ENCODE results near the gene DPPA4. TPM values are rescaled to one million over a fixed set of nuclear protein-coding genes. Genes with fewer than 3 reads are reported as not detected.

Gene DPPA4
- total RNA-seq, 1 experiment from 2014 or later = not detected

DNA sequence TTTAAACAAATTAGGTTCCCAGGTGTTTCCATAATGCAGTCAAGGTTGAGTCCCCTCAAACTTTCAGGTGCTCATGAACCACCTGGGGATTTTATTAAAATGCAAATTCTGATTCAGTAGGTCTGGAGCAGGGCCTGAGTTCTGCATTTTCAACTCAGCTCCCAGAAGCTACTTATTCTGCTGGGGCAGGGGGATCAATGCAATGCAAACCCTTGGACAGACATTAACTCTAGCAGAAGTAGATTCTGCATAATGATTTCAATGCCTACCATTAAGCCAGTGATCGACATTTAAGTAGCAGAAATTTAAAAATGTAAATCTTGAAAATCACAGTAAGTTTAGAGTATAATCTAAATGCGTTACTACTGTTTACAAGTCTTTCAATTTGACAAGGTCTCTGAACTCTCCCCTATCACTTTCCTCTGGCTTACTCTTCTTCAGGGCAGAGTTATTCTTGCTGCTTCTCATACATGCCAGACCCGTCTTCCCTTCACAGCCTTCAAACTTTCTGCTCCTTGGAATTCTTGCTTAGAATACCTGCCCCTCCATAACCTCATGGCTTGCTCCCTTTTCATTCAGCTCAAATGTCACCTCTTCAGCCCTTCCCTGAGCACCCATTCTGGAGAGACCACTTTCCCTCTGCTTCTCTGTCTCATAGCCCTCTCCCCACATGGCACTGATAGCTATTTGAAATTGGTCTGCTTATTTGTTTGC, 19.3 kb upstream of the DPPA4 start:
- Mint-ChIP-seq H3K4me1 (ENCODE audit: low read depth, unreplicated experiment) (peaks cover 6% of the 10 kb centered on the region), H3K9me3 (ENCODE audit: unreplicated experiment) (no peaks in the 10 kb centered on the region), H3K27ac (ENCODE audit: unreplicated experiment) (no peak overlapping the region), H3K4me3 (ENCODE audit: unreplicated experiment) (no peak overlapping the region), H3K27me3 (ENCODE audit: insufficient read depth, unreplicated experiment) (no peaks in the 10 kb centered on the region), H3K36me3 (ENCODE audit: insufficient read depth, unreplicated experiment) (no peaks in the 10 kb centered on the region)
- no peak for DNase-seq
- H3K36me3 ChIP-seq (ENCODE audit: control insufficient read depth, insufficient read depth, low read length) = no peaks in the 10 kb centered on the region
- H3K4me1 ChIP-seq = no peaks in the 10 kb centered on the region
- no TSS peak for BruUV-seq (replicated peaks)
- CTCF ChIA-PET = no interaction called here
- TF ChIP-seq, protein P1, sequence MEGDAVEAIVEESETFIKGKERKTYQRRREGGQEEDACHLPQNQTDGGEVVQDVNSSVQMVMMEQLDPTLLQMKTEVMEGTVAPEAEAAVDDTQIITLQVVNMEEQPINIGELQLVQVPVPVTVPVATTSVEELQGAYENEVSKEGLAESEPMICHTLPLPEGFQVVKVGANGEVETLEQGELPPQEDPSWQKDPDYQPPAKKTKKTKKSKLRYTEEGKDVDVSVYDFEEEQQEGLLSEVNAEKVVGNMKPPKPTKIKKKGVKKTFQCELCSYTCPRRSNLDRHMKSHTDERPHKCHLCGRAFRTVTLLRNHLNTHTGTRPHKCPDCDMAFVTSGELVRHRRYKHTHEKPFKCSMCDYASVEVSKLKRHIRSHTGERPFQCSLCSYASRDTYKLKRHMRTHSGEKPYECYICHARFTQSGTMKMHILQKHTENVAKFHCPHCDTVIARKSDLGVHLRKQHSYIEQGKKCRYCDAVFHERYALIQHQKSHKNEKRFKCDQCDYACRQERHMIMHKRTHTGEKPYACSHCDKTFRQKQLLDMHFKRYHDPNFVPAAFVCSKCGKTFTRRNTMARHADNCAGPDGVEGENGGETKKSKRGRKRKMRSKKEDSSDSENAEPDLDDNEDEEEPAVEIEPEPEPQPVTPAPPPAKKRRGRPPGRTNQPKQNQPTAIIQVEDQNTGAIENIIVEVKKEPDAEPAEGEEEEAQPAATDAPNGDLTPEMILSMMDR (IDR thresholded peaks at IDR 0.05; ENCODE audit: insufficient read depth in 1 of 2, low read depth in 1 of 2, low read length in 1 of 2, severe bottlenecking in 1 of 2, unreplicated experiment in 1 of 2) = no peak
- no peaks in the 10 kb centered on the region for H3K27me3 ChIP-seq (replicated peaks; ENCODE audit: control insufficient read depth, insufficient read depth, low read length)
- POLR2A ChIA-PET = no interaction called here
- intact Hi-C loops (cut with micrococcal nuclease; ENCODE audit: unreplicated experiment) = no loop called here
- no peak overlapping the region for H3K4me3 ChIP-seq (ENCODE audit: low read depth, low read length)
- H3K9me3 ChIP-seq = no peaks in the 10 kb centered on the region

DNA sequence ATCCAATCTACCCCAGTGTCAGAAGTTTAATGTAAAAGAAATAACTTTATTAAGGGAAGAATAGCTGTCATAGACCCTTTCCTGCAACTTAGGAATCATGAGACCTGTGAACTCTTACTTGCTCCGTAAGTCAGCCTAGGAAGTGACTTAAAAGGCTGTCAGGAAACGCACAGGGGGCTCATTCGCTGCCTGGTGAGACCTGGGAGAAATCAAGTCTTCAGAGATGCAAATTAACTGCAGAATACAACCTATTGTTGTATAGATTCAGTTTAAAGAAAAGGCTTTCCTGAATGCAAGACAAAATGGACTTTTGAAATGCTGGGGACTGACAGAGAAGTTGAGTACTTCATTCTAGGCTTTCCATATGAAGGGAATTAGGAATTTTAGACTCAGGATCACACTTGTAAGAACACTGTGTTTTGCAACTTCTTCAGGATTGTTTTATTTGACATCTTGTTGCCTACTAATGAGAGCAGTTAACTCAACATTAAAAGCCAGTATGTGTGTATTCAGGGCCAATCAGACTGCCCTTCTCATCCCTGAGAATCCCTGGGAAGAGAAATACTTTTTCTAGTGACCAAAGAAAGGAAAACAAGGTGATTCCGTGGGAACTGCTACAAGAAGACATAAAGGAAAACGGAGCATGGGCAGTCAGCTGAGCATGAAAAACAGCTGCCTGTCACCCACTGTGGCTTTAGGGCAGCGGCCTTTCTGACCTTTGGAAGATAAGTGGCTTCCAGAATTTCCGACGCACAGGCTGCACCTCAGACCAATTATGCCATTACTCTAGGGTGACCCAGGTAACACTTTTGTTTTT, 18.5 kb upstream of the DPPA4 start:
- H3K36me3 ChIP-seq (ENCODE audit: control insufficient read depth, insufficient read depth, low read length) = no peaks in the 10 kb centered on the region
- TF ChIP-seq, protein P1 (IDR thresholded peaks at IDR 0.05; ENCODE audit: insufficient read depth in 1 of 2, low read depth in 1 of 2, low read length in 1 of 2, severe bottlenecking in 1 of 2, unreplicated experiment in 1 of 2) = no peak
- no peak overlapping the region for H3K27ac Mint-ChIP-seq (ENCODE audit: unreplicated experiment)
- H3K36me3 Mint-ChIP-seq (ENCODE audit: insufficient read depth, unreplicated experiment) = no peaks in the 10 kb centered on the region
- H3K4me1 ChIP-seq = no peaks in the 10 kb centered on the region
- H3K27me3 ChIP-seq (replicated peaks; ENCODE audit: control insufficient read depth, insufficient read depth, low read length) = no peaks in the 10 kb centered on the region
- ChIA-PET POLR2A (no interaction called here), CTCF (interaction anchor here (0.6 kb wide), 1 partner anchor 67 kb away, joined by 3 read pairs; no protein-coding TSS in a partner anchor)
- H3K9me3 Mint-ChIP-seq (ENCODE audit: unreplicated experiment) = no peaks in the 10 kb centered on the region
- intact Hi-C loops (cut with micrococcal nuclease; ENCODE audit: unreplicated experiment) = no loop called here
- peaks cover 6% of the 10 kb centered on the region for H3K4me1 Mint-ChIP-seq (ENCODE audit: low read depth, unreplicated experiment)
- BruUV-seq (replicated peaks) = no TSS peak
- no peaks in the 10 kb centered on the region for H3K9me3 ChIP-seq
- no peaks in the 10 kb centered on the region for H3K27me3 Mint-ChIP-seq (ENCODE audit: insufficient read depth, unreplicated experiment)
- peak in 1 of 2 experiments; percentile 3 for DNase-seq
- H3K4me3 ChIP-seq (ENCODE audit: low read depth, low read length) = no peak overlapping the region
- no peak overlapping the region for H3K4me3 Mint-ChIP-seq (ENCODE audit: unreplicated experiment)

DNA sequence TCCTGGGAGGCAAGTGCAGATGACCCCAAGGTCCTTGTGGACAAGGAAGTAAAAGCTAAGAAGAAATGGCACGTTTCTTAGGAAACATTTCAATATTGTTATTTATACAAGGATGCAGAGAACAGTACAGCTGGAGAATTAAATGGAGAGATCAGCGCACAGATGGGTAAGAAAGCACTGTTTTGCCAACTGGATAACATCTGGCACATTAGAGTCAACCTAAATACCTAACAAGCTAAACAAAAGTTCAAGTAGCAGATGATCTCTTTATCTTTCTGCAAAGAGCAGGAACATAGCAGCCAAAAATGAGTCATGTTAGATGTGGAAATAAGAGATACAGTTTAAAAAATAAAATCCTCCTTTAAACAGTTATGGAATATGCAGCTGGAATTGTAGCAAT, 15.7 kb upstream of the DPPA4 start:
- H3K27ac Mint-ChIP-seq (ENCODE audit: unreplicated experiment) = no peak overlapping the region
- no peaks in the 10 kb centered on the region for H3K9me3 ChIP-seq
- H3K4me1 Mint-ChIP-seq (ENCODE audit: low read depth, unreplicated experiment) = peaks cover 6% of the 10 kb centered on the region
- no peaks in the 10 kb centered on the region for H3K27me3 ChIP-seq (replicated peaks; ENCODE audit: control insufficient read depth, insufficient read depth, low read length)
- no peak for DNase-seq
- no peaks in the 10 kb centered on the region for H3K9me3 Mint-ChIP-seq (ENCODE audit: unreplicated experiment)
- H3K4me3 Mint-ChIP-seq (ENCODE audit: unreplicated experiment) = no peak overlapping the region
- intact Hi-C loops (cut with micrococcal nuclease; ENCODE audit: unreplicated experiment) = no loop called here
- ChIA-PET CTCF (no interaction called here), POLR2A (no interaction called here)
- H3K4me1 ChIP-seq = no peaks in the 10 kb centered on the region
- no peaks in the 10 kb centered on the region for H3K36me3 ChIP-seq (ENCODE audit: control insufficient read depth, insufficient read depth, low read length)
- no TSS peak for BruUV-seq (replicated peaks)
- no peaks in the 10 kb centered on the region for H3K27me3 Mint-ChIP-seq (ENCODE audit: insufficient read depth, unreplicated experiment)
- no peaks in the 10 kb centered on the region for H3K36me3 Mint-ChIP-seq (ENCODE audit: insufficient read depth, unreplicated experiment)
- TF ChIP-seq, protein P1 (IDR thresholded peaks at IDR 0.05; ENCODE audit: insufficient read depth in 1 of 2, low read depth in 1 of 2, low read length in 1 of 2, severe bottlenecking in 1 of 2, unreplicated experiment in 1 of 2) = no peak
- no peak overlapping the region for H3K4me3 ChIP-seq (ENCODE audit: low read depth, low read length)

Data from Caco-2 (cell line).